ENCODE data around the gene LIMS1.

DNA sequence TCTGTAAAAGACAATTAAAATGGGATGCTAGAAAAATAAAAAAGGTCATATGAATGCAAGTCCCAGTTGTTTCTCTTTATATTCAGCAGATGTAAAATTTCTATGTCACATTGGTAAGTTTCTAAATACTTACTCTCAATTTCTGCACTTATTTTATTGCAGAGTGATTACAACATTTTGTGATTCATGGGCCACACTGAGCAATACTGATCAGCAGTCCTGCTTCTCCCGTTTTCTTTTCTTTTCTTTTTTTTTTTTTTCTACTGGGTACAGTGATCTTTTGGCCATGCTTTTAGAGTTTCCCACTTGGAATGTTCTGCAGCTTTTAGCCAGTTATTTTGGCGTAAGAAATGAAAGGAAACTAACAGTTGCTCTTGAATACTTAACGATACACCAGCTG lies 38.8 kb downstream of the LIMS1 start:
- no peak for TF ChIP-seq FOXA1 (IDR thresholded peaks at IDR 0.05)
- no peak for TF ChIP-seq TARDBP (IDR thresholded peaks at IDR 0.05)
- TF ChIP-seq SP1 (IDR thresholded peaks at IDR 0.05), result no peak
- TF ChIP-seq L3MBTL2 (conservative IDR thresholded peaks at IDR 0.05), result no peak
- TF ChIP-seq CTBP1 (IDR thresholded peaks at IDR 0.05; ENCODE audit: borderline replicate concordance), result no peak
- TF ChIP-seq SUZ12 (IDR thresholded peaks at IDR 0.05), result no peak
